ENCODE results near the gene KCNAB1.

The KCNAB1 gene

DNA sequence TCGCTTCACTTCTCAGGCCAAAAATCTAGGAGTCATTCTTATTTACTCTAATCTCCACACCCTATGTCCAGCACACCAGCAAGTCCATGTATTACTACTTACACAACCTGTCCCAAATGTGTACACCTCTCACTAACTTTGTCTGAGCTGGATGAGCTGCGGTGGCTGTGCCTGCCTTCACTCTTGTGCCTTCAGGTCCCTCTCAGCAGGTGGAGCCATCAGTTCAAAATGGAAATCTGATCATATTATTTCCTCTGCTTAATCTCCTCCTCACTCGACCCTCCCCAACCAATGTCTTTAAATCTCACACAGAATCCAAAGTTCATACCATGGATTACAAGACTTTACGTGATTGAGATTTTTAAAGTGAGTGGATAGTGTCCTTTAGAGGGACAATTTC is 351.8 kb downstream of the KCNAB1 start:
- no peak for DNase-seq

GRCh38 chr3:156472684-156473083 is 352.3 kb downstream of the KCNAB1 start:
- no peak for DNase-seq

DNA sequence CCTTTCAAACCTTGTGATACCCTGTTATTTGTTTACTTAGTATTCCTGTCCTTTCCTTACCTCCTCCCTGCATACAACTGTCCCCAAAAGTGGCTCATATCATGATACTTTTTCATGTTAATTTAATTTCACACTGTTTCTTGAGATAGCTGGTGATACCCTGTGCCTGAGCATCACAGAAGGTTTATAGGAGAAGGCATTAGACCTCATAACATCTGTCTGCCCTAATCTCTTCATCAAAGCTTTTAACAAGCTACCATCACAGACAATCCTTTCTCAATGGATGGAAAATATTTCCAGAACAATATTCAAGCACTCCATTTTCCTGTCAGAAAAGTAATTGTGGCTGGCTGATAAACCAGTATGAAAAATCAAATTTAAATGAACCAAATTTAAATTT is 353.0 kb downstream of the KCNAB1 start:
- no peak for DNase-seq

- no peak for DNase-seq
Observed at GRCh38 chr3:156474560-156475389, 354.4 kb downstream of the KCNAB1 start.

- DNase-seq: no peak
Observed at GRCh38 chr3:156477323-156477722, 356.9 kb downstream of the KCNAB1 start.

DNA sequence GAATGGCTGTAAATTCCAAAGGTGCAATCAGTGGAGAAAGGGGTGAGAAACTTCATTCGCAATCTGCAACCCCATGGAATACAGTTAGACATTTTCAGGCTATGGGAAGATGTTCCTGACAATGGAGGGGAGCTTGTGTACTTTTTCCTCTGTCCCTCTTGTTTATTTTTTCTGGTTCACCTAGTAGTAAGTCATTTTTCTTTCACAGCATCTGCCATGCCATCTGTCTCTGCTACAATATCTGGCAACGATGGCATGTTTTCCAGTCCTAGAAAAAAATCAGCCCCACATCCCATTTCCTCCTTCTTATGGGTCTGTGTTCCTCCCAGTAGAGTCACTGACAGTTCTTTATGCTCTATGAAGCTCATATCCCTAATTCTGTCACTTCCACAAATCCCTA is 358.5 kb downstream of the KCNAB1 start:
- no peak for DNase-seq

- DNase-seq: no peak
Observed at GRCh38 chr3:156479604-156480003, 359.2 kb downstream of the KCNAB1 start.

DNA sequence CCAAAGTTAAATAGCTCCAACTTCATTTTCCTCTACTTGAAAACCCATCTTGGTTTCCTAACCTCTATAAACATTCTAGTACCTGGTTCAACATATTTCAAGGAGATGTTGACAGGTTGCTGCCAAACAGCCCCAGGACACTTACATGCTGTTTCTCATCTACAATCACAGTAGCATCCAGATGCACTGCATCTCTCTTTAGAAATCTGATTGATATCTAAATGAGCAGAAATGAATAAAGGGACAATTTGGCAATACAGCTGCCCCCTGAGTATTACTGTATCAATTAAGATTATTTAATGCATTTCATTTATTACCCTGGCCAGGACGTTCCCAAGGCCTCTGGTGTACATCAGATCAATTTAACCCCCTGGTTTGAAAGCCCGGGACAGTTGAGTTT is 360.6 kb downstream of the KCNAB1 start:
- DNase-seq: no peak

DNA sequence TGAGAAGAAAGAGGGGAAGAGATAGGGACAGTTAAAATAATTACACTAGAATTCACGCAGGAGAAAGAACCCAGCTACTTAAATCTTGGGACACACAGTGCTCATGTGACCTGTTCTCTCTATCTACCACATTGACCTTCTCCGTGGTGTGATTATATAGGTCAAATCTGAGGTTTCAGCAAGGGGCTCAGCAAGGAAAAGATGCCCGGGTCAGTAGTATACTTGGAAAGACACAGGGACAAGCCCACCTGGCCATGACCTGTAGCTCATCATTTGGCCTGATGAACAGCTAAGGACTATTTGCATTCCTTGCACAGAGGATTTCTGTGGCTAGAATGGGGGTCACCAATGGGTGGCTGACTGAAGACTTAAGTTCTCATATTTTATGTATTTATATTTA is 362.6 kb downstream of the KCNAB1 start:
- DNase-seq: no peak

DNA sequence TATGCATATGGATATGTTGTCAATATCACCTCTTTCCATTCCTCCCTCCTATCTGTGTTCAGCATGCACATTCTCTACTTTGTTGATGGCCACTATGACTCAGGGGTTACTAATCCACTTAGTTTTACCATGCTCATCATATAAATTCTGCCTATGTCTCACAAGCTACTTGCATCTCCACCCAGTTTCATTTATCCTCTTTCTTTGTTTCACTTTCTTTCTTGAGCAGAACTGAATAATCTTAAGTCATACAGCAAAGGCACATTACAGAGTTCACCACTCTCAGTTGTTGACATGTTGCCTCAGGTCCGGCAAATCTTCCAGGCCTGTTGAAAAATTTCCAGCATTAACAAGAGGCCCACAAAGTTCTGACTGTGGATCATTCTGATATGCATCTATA is 363.0 kb downstream of the KCNAB1 start:
- no peak for DNase-seq

DNA sequence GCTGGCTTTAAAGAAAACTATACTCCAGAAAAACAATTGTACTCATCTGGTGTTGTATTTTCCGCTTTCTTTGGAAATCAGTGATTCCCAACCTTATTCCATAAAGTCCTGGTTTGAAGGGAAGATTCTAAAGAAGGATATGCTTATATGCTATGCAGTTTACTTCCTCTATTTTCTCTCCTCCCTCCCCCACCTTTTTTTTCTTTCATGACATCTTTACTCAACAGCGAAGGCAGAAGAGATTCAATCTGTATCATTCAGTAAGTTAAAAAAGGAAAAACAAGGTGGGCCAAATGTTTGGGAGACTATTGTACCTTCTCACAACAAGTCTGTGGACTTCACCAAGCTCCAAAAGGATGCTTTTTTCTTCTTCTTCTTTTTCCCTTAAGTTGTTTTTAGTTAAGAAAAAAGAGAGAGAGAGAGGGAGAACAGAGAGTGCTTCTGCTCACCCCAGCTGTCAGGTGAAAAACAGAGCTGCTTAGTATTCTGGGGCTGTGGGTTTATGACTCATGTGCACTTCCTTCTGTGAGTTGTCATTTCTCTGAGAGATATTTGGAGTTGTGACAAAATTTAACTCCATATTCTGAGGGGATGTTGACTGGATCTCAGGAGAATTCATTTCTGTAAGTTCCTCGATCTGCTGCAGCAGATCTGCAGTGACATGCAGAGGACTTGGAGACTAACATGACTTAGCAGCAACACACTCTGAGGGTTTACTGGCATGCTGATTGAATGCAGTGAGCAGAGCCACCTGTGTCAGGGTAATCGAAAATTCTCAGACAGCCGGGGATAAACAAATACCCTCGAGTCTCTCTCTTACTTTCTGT is 363.8 kb downstream of the KCNAB1 start:
- no peak for DNase-seq

GRCh38 chr3:156488767-156489166 is 368.4 kb downstream of the KCNAB1 start:
- DNase-seq: no peak

- DNase-seq: no peak
Observed at GRCh38 chr3:156489462-156489911, 369.1 kb downstream of the KCNAB1 start.

- no peak for DNase-seq
Observed at GRCh38 chr3:156491192-156491591, 370.8 kb downstream of the KCNAB1 start.

GRCh38 chr3:156492801-156493261 is 372.5 kb downstream of the KCNAB1 start:
- DNase-seq: no peak

- no peak for DNase-seq
Observed at GRCh38 chr3:156493887-156494286, 373.5 kb downstream of the KCNAB1 start.

DNA sequence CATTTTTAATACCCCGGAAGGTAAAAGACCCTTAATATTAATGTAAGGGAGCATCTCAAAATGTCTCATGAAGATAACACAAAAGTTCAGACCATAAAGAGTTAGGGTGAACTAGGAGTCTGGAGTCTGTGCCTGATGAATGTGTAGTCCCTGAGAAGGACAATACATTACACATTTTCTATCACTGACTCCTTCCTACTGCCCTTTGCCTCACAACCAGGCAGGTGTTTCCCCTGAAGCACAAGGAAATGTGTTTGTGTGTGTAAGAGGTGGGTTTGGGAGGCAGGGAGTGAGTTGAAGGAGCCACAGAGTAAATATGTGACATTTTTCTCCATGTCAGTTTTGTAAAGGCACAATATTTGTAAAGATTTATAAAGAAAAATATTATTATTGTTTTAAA is 375.4 kb downstream of the KCNAB1 start:
- DNase-seq: no peak

- no peak for DNase-seq
Observed at GRCh38 chr3:156497326-156497725, 376.9 kb downstream of the KCNAB1 start.

DNA sequence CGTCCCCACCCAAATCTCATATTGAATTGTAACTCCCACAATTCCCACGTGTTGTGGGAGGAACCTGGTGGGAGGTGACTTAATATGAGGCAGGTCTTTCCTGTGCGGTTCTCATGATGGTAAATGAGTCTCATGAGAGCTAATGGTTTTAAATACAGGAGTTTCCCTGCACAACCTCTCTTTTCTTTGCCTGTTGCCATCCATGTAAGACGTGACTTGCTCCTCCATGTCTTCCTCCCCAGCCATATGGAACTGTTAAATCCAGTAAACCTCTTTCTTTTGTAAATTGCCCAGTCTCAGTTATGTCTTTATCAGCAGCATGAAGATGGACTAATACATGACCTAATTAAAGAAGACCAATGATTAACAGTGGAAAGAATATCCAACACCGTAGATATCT is 377.9 kb downstream of the KCNAB1 start:
- DNase-seq: no peak

DNA sequence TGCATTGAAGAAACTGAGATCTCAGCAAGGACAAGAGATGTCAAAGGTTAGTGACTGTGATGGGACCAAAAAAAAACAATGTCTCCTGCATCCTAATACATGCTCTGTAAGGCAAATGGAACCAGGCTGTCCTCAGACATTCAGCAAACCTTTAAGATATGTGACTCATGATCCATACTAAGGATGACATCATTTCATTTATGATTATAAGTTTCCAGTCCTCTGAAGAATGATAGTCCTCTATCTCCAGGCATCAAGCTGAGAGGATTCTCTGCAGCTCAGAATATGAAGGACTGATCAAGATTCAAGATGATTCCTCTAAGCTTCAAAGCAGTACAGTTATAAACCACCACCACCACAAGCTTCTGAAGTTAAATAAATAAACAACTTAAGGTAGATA is 386.9 kb downstream of the KCNAB1 start:
- no peak for DNase-seq

GRCh38 chr3:156509189-156510174 is 389.1 kb downstream of the KCNAB1 start:
- peak; percentile 13 for DNase-seq

DNA sequence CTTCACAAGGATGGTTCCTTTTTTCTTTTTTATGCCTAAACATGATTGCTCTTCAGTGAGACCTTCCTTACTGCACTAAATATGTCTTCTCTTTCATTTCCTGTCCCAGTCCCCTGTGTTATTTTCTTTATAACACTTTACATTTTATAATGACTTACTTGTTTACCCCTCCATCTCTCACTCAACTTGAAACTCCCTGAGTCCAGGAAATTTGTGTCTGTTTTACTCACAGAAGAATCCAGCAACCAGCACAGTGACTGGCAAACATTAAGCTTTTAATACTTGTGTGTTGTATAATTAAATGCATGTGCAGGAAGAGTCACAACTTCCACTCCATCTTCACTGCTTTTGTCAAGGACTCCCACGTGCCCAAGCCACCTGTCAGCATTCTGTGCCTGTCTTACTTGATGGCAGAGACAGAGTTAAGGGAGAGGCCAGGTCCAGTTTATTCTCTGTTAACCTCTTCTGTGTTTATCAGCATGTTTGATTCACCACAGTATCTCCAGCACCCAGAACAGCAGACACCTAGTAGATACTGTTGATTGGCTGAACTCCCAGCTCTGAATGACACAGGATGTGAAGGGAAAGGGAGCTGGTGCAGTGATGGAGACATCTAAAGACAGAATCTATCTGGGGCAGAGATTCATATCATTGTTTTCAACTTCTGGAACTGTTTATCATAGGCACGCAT is 391.8 kb downstream of the KCNAB1 start:
- no peak for DNase-seq

All from NCI-H1436 treated with DMSO at 0.1 percent for 48 hours (cell line).